Stimulated activated CD4-positive, alpha-beta T cell treated with anti-CD3 and anti-CD28 coated beads, TNF-alpha, amount 100 ng/mL, for 1 hour (primary cell): ENCODE measurements around the gene SRP54.
"Not testable (repeated sequence)": the region's sequence is repeated elsewhere in the genome, so short reads cannot be mapped to it uniquely, and the experiment has no call there.

Experiments
- DNase-seq, 3 donors: peaks; one replicate each; pipeline ENCODE4 v3.0.0-alpha.2; 2020; ENCODE audit warnings: low read depth in 3 of 3, low spot score in 1 of 3

Gene SRP54

GRCh38 chr14:34983148-34983760, 462 bp downstream of the SRP54 start:
- DNase-seq: no peak

GRCh38 chr14:34983786-34984185, 994 bp downstream of the SRP54 start:
- DNase-seq: no peak

- no peak for DNase-seq
These were observed 2.9 kb downstream of the SRP54 start for GRCh38 chr14:34985740-34986139.

- DNase-seq: no peak
These were observed 4.4 kb downstream of the SRP54 start for GRCh38 chr14:34987180-34987579.

GRCh38 chr14:34989762-34990161, 7.0 kb downstream of the SRP54 start:
- no peak for DNase-seq

GRCh38 chr14:34993426-34993825, 10.6 kb downstream of the SRP54 start:
- no peak for DNase-seq

GRCh38 chr14:34994668-34995067, 11.9 kb downstream of the SRP54 start:
- no peak for DNase-seq

- no peak for DNase-seq
These were observed 15.0 kb downstream of the SRP54 start for GRCh38 chr14:34997762-34998161.

- DNase-seq: no peak
These were observed 16.7 kb downstream of the SRP54 start for GRCh38 chr14:34999500-34999899.

GRCh38 chr14:35001621-35002020, 18.8 kb downstream of the SRP54 start:
- no peak for DNase-seq

GRCh38 chr14:35004839-35005238, 22.0 kb downstream of the SRP54 start:
- no peak for DNase-seq

GRCh38 chr14:35016568-35016967, 33.8 kb downstream of the SRP54 start:
- DNase-seq: no peak

GRCh38 chr14:35020713-35021112, 37.9 kb downstream of the SRP54 start:
- no peak for DNase-seq

- no peak for DNase-seq
These were observed 45.6 kb downstream of the SRP54 start for GRCh38 chr14:35028435-35028834.

- no peak for DNase-seq
These were observed 49.8 kb downstream of the SRP54 start for GRCh38 chr14:35032562-35032961.

GRCh38 chr14:35034440-35034833, 51.6 kb downstream of the SRP54 start:
- no peak for DNase-seq

GRCh38 chr14:35034944-35035554, 52.3 kb downstream of the SRP54 start:
- not testable (repeated sequence) for DNase-seq

GRCh38 chr14:35038312-35038711, 55.5 kb downstream of the SRP54 start:
- DNase-seq: not testable (repeated sequence)

GRCh38 chr14:35042632-35043031, 59.8 kb downstream of the SRP54 start:
- DNase-seq: no peak

- DNase-seq: no peak
These were observed 60.3 kb downstream of the SRP54 start for GRCh38 chr14:35043046-35043445.

GRCh38 chr14:35044939-35045797, 62.4 kb downstream of the SRP54 start:
- no peak for DNase-seq

GRCh38 chr14:35045798-35046047, 62.9 kb downstream of the SRP54 start:
- DNase-seq: no peak
